ENCODE measurements around the gene ELAVL2.

ELAVL2 gene

DNA sequence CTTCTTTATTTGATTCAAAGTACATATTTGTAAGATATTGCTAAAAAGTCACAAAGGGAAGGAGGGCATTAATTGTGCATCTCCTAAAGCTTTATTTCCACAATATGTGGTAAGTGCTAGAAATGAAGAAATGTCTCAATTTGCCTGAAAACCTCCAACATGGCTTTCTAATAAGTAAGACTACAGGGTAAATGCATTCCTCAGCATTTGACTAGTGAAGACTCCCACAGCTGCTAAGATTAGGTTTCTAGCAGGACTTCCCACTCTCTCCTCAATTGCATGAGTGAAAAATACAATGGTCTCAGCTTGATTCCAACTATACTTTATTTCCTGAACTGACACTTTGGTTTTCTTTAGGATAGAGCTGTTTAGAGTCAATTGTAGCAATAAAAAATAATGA lies 162.1 kb downstream of the ELAVL2 start:
- H3K27ac ChIP-seq (replicated peaks; ENCODE audit: low read length): no peak overlapping the region

DNA sequence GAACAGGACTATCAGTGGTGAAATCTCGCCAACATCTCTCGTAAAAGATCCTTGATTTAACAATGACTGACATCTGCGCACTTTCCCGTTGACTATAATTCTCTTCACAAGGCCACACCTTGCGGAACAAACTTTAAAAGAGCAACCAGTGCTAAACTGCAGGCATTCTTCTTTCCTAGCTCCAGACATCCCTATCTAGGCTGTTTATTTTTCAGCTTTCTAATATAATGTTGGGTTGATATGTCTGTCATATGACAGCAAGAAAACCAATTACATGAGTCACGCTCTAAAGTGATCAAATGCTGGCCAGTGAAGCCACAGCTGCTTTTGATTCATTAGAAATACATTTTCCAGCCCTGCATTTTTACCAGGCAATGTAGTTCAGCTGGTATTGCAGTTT lies 162.5 kb downstream of the ELAVL2 start:
- Histone ChIP-seq H3K9me3 (replicated peaks in 1 of 2; ENCODE audit: control insufficient read depth in 2 of 2, insufficient read depth in 1 of 2, low read depth in 1 of 2, low read length in 2 of 2) (peaks cover 0 to 6% of the 10 kb centered on the region in 2 donors), H2BK15ac (ENCODE audit: low read length) (no peak overlapping the region), H3K79me1 (ENCODE audit: low read depth, low read length) (no peaks in the 10 kb centered on the region), H2BK5ac (ENCODE audit: low read length) (no peak overlapping the region), H4K91ac (ENCODE audit: low read depth, low read length, poor library complexity) (no peak overlapping the region), H2AFZ (ENCODE audit: low read length) (no peak overlapping the region), H3K18ac (ENCODE audit: low read length) (no peak overlapping the region), H3K4me3 (ENCODE audit: low read length in 2 of 2) (no peak overlapping the region), H3K23ac (ENCODE audit: low read depth, low read length, poor library complexity) (no peak overlapping the region), H3K4ac (ENCODE audit: low read length) (no peak overlapping the region), H3K4me2 (ENCODE audit: insufficient read depth, low read length, poor library complexity, severe bottlenecking) (no peak overlapping the region), H3K4me1 (ENCODE audit: control insufficient read depth in 2 of 2, insufficient read depth in 1 of 2, low read depth in 1 of 2, low read length in 2 of 2) (peaks cover 0 to 2% of the 10 kb centered on the region in 2 donors), H3K36me3 (replicated peaks in 1 of 2; ENCODE audit: control insufficient read depth in 2 of 2, insufficient read depth in 2 of 2, low read length in 2 of 2) (peaks cover 0 to 61% of the 10 kb centered on the region in 2 donors), H3K9ac (ENCODE audit: low read depth, low read length, poor library complexity) (no peak overlapping the region), H2AK5ac (ENCODE audit: low read depth, low read length) (no peak overlapping the region), H4K8ac (ENCODE audit: low read depth, low read length) (no peak overlapping the region), H3K27me3 (ENCODE audit: control insufficient read depth in 3 of 3, insufficient read depth in 3 of 3, low read depth in 1 of 3, low read length in 3 of 3) (no peaks in the 10 kb centered on the region), H2BK120ac (ENCODE audit: low read depth, low read length) (no peak overlapping the region), H3K27ac (replicated peaks; ENCODE audit: low read length) (no peak overlapping the region), H2BK12ac (ENCODE audit: low read length) (no peak overlapping the region), H3K14ac (ENCODE audit: low read length) (no peak overlapping the region)
- no CpG with 5 or more reads among the region's 6 CpGs for WGBS, 2 donors (ENCODE audit: extremely low coverage in 2 of 2, insufficient read length in 2 of 2, insufficient replicate concordance in 1 of 2)
- DNase-seq (ENCODE audit: low spot score): no peak

More for the DNA sequence above, 162.1 kb downstream of the ELAVL2 start:
- no peak overlapping the region for H4K91ac ChIP-seq (ENCODE audit: low read depth, low read length, poor library complexity)
- no peak overlapping the region for H3K18ac ChIP-seq (ENCODE audit: low read length)
- H2BK5ac ChIP-seq (ENCODE audit: low read length): no peak overlapping the region
- H3K4me3 ChIP-seq (ENCODE audit: low read length in 2 of 2): no peak overlapping the region
- no peak overlapping the region for H3K9ac ChIP-seq (ENCODE audit: low read depth, low read length, poor library complexity)
- H3K4me2 ChIP-seq (ENCODE audit: insufficient read depth, low read length, poor library complexity, severe bottlenecking): no peak overlapping the region
- no peak overlapping the region for H4K8ac ChIP-seq (ENCODE audit: low read depth, low read length)
- H2BK120ac ChIP-seq (ENCODE audit: low read depth, low read length): no peak overlapping the region
- H3K27me3 ChIP-seq (ENCODE audit: control insufficient read depth in 3 of 3, insufficient read depth in 3 of 3, low read depth in 1 of 3, low read length in 3 of 3): no peaks in the 10 kb centered on the region
- H3K14ac ChIP-seq (ENCODE audit: low read length): no peak overlapping the region
- H2BK12ac ChIP-seq (ENCODE audit: low read length): no peak overlapping the region
- no peak overlapping the region for H2AK5ac ChIP-seq (ENCODE audit: low read depth, low read length)
- H2AFZ ChIP-seq (ENCODE audit: low read length): no peak overlapping the region
- no peak overlapping the region for H3K23ac ChIP-seq (ENCODE audit: low read depth, low read length, poor library complexity)
- no peaks in the 10 kb centered on the region for H3K79me1 ChIP-seq (ENCODE audit: low read depth, low read length)
- H2BK15ac ChIP-seq (ENCODE audit: low read length): no peak overlapping the region
- DNase-seq (ENCODE audit: low spot score): no peak
- H3K36me3 ChIP-seq (replicated peaks in 1 of 2; ENCODE audit: control insufficient read depth in 2 of 2, insufficient read depth in 2 of 2, low read length in 2 of 2): peaks cover 0 to 65% of the 10 kb centered on the region in 2 donors
- H3K4me1 ChIP-seq (ENCODE audit: control insufficient read depth in 2 of 2, insufficient read depth in 1 of 2, low read depth in 1 of 2, low read length in 2 of 2): peaks cover 0 to 2% of the 10 kb centered on the region in 2 donors
- H3K9me3 ChIP-seq (replicated peaks in 1 of 2; ENCODE audit: control insufficient read depth in 2 of 2, insufficient read depth in 1 of 2, low read depth in 1 of 2, low read length in 2 of 2): peaks cover 0 to 6% of the 10 kb centered on the region in 2 donors
- H3K4ac ChIP-seq (ENCODE audit: low read length): no peak overlapping the region

DNA sequence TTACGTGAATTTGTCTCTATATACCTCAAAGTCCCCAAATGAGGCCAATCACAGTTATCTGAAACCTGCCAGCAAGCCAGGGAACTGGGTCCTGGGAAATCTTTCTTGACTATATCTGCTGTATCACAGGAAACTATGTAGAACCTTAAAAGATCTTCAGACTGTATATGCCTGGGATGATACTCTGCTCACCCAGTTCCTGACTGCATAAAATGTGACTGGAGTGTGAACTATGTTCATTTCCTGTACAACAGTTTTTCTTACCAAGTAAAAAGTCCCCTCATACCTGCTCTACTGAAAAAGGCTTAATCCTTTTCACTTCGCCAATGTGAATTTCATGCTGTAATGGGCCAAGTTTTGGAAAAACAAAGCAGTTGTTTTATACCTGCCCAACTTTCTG lies 162.9 kb downstream of the ELAVL2 start:
- no peak overlapping the region for H2BK5ac ChIP-seq (ENCODE audit: low read length)
- no peak overlapping the region for H3K18ac ChIP-seq (ENCODE audit: low read length)
- no peak overlapping the region for H2BK15ac ChIP-seq (ENCODE audit: low read length)
- no peak overlapping the region for H4K8ac ChIP-seq (ENCODE audit: low read depth, low read length)
- H2AFZ ChIP-seq (ENCODE audit: low read length): no peak overlapping the region
- H4K91ac ChIP-seq (ENCODE audit: low read depth, low read length, poor library complexity): no peak overlapping the region
- WGBS, 2 donors (ENCODE audit: extremely low coverage in 2 of 2, insufficient read length in 2 of 2, insufficient replicate concordance in 1 of 2): no CpG with 5 or more reads among the region's 2 CpGs
- no peak overlapping the region for H2BK12ac ChIP-seq (ENCODE audit: low read length)
- H3K4me2 ChIP-seq (ENCODE audit: insufficient read depth, low read length, poor library complexity, severe bottlenecking): no peak overlapping the region
- no peak overlapping the region for H3K4me3 ChIP-seq (ENCODE audit: low read length in 2 of 2)
- H3K9me3 ChIP-seq (replicated peaks in 1 of 2; ENCODE audit: control insufficient read depth in 2 of 2, insufficient read depth in 1 of 2, low read depth in 1 of 2, low read length in 2 of 2): peaks cover 0 to 6% of the 10 kb centered on the region in 2 donors
- DNase-seq (ENCODE audit: low spot score): no peak
- peaks cover 0 to 58% of the 10 kb centered on the region in 2 donors for H3K36me3 ChIP-seq (replicated peaks in 1 of 2; ENCODE audit: control insufficient read depth in 2 of 2, insufficient read depth in 2 of 2, low read length in 2 of 2)
- H3K79me1 ChIP-seq (ENCODE audit: low read depth, low read length): no peaks in the 10 kb centered on the region
- no peak overlapping the region for H2BK120ac ChIP-seq (ENCODE audit: low read depth, low read length)
- H3K9ac ChIP-seq (ENCODE audit: low read depth, low read length, poor library complexity): no peak overlapping the region
- no peak overlapping the region for H3K23ac ChIP-seq (ENCODE audit: low read depth, low read length, poor library complexity)
- no peak overlapping the region for H2AK5ac ChIP-seq (ENCODE audit: low read depth, low read length)
- no peak overlapping the region for H3K27ac ChIP-seq (replicated peaks; ENCODE audit: low read length)
- H3K14ac ChIP-seq (ENCODE audit: low read length): no peak overlapping the region
- H3K4ac ChIP-seq (ENCODE audit: low read length): no peak overlapping the region
- H3K4me1 ChIP-seq (ENCODE audit: control insufficient read depth in 2 of 2, insufficient read depth in 1 of 2, low read depth in 1 of 2, low read length in 2 of 2): peaks cover 0 to 2% of the 10 kb centered on the region in 2 donors
- H3K27me3 ChIP-seq (ENCODE audit: control insufficient read depth in 3 of 3, insufficient read depth in 3 of 3, low read depth in 1 of 3, low read length in 3 of 3): no peaks in the 10 kb centered on the region

DNA sequence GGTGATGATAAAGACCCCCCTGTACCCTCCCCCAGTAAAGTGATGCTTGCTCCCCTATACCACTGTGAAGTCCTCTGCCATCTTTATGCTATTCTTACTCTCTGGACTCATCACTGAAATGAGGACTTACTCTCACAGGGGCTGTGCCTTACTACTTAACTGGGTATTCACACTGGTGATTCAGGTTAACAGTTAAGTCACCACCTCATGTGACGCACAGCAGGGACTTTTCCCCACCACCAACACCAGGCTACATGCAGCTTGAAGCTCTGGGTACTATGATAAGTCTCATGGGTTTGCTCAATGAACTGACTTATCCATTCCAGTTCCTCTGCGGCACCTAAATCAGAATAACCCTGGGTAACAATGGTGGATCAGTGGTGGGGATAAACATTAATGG lies 163.7 kb downstream of the ELAVL2 start:
- Histone ChIP-seq H2BK15ac (ENCODE audit: low read length) (no peak overlapping the region), H2BK5ac (ENCODE audit: low read length) (no peak overlapping the region), H3K4ac (ENCODE audit: low read length) (no peak overlapping the region), H2AFZ (ENCODE audit: low read length) (no peak overlapping the region), H3K79me1 (ENCODE audit: low read depth, low read length) (no peaks in the 10 kb centered on the region), H3K4me2 (ENCODE audit: insufficient read depth, low read length, poor library complexity, severe bottlenecking) (no peak overlapping the region), H3K14ac (ENCODE audit: low read length) (no peak overlapping the region), H4K8ac (ENCODE audit: low read depth, low read length) (no peak overlapping the region), H3K9ac (ENCODE audit: low read depth, low read length, poor library complexity) (no peak overlapping the region), H3K27ac (replicated peaks; ENCODE audit: low read length) (no peak overlapping the region), H3K18ac (ENCODE audit: low read length) (no peak overlapping the region), H3K36me3 (replicated peaks in 1 of 2; ENCODE audit: control insufficient read depth in 2 of 2, insufficient read depth in 2 of 2, low read length in 2 of 2) (peaks cover 0 to 62% of the 10 kb centered on the region in 2 donors), H3K4me1 (ENCODE audit: control insufficient read depth in 2 of 2, insufficient read depth in 1 of 2, low read depth in 1 of 2, low read length in 2 of 2) (peaks cover 0 to 2% of the 10 kb centered on the region in 2 donors), H3K4me3 (ENCODE audit: low read length in 2 of 2) (no peak overlapping the region), H2AK5ac (ENCODE audit: low read depth, low read length) (no peak overlapping the region), H2BK120ac (ENCODE audit: low read depth, low read length) (no peak overlapping the region), H3K27me3 (ENCODE audit: control insufficient read depth in 3 of 3, insufficient read depth in 3 of 3, low read depth in 1 of 3, low read length in 3 of 3) (no peaks in the 10 kb centered on the region), H2BK12ac (ENCODE audit: low read length) (no peak overlapping the region), H3K9me3 (replicated peaks in 1 of 2; ENCODE audit: control insufficient read depth in 2 of 2, insufficient read depth in 1 of 2, low read depth in 1 of 2, low read length in 2 of 2) (peaks cover 0 to 6% of the 10 kb centered on the region in 2 donors), H3K23ac (ENCODE audit: low read depth, low read length, poor library complexity) (no peak overlapping the region), H4K91ac (ENCODE audit: low read depth, low read length, poor library complexity) (no peak overlapping the region)
- no CpG with 5 or more reads among the region's 2 CpGs for WGBS, 2 donors (ENCODE audit: extremely low coverage in 2 of 2, insufficient read length in 2 of 2, insufficient replicate concordance in 1 of 2)
- no peak for DNase-seq (ENCODE audit: low spot score)
